GM12801 (cell line): ENCODE results near the gene ACTG1.

Experiments used
- TF ChIP-seq, protein P1 (sequence below): IDR thresholded peaks from one replicate; pipeline ENCODE4 v1.5.1; 2011; ENCODE audit warnings: control low read depth; ENCODE audit not compliant: insufficient read length; ENCODE audit errors: extremely low read depth

The ACTG1 gene

GRCh38 chr17:81550285-81550684 lies 37.7 kb upstream of the ACTG1 start:
- TF ChIP-seq, protein P1, sequence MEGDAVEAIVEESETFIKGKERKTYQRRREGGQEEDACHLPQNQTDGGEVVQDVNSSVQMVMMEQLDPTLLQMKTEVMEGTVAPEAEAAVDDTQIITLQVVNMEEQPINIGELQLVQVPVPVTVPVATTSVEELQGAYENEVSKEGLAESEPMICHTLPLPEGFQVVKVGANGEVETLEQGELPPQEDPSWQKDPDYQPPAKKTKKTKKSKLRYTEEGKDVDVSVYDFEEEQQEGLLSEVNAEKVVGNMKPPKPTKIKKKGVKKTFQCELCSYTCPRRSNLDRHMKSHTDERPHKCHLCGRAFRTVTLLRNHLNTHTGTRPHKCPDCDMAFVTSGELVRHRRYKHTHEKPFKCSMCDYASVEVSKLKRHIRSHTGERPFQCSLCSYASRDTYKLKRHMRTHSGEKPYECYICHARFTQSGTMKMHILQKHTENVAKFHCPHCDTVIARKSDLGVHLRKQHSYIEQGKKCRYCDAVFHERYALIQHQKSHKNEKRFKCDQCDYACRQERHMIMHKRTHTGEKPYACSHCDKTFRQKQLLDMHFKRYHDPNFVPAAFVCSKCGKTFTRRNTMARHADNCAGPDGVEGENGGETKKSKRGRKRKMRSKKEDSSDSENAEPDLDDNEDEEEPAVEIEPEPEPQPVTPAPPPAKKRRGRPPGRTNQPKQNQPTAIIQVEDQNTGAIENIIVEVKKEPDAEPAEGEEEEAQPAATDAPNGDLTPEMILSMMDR = no peak

GRCh38 chr17:81549826-81550225 lies 37.2 kb upstream of the ACTG1 start:
- TF ChIP-seq, protein P1 = no peak

GRCh38 chr17:81549031-81549557 lies 36.5 kb upstream of the ACTG1 start:
- TF ChIP-seq, protein P1 = no peak

DNA sequence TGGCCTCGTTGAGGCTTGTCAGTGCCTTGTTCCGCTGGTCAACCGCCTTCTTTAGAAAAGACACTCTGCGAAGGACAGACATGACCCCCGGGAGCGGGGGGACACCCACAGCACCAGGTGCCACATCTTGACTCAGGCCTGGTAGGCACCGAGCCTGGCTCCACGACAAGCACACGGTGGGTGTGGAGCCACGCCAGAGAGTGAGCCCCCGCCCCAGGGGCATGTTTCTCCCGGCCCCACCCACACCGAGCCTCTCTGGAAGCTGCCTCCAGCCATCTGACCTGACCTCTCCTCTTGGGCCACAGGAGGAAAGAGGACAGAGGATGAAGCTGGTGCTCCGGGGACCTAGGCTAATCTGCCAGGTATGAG lies 35.0 kb upstream of the ACTG1 start:
- TF ChIP-seq, protein P1 = no peak

- TF ChIP-seq, protein P1 = no peak
Measured at GRCh38 chr17:81546906-81547613, 34.5 kb upstream of the ACTG1 start.

- TF ChIP-seq, protein P1 = no peak
Measured at GRCh38 chr17:81545160-81545949, 32.8 kb upstream of the ACTG1 start.

DNA sequence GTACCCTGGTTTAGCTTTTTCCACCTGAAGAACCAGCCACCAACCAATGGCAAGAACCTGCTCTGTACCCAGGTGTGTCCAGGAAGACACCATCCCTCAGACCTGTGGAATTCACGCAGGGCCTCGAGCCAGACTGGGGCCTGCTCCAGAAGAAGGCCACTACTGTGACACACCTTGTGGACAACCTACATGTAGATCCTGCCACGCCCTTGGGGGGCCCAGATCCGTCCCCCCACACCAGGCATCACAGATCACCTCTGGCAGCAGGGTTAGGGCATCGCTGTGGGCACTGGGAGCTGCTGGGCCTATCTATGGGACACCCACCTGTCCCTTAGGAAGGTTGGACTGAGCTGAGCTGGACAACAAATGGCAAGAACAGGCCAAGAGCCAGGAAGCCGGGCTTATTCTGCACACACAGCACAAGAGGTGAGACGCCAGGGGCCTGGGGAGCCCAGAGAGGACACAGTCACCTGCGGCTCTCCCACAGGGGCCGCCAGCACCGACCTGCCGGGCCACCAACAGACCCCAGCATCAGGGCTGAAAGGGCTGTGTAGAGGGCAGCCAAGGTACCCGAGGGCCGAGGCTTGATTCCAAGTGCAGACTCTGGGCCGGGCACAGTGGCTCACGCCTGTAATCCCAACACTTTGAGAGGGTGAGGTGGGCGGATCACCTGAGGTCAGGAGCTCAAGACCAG lies 31.8 kb upstream of the ACTG1 start:
- TF ChIP-seq, protein P1 = no peak
